ENCODE data around the gene MESD. TPM values are rescaled to one million over a fixed set of nuclear protein-coding genes. Genes with fewer than 3 reads are reported as not detected.

MESD gene
- total and polyA plus RNA-seq, 9 of the 15 experiments (the other 6 are each of a cell fraction or from before 2014, with no cell fraction given) = 11.3 to 39.7 (median 22.8) TPM

DNA sequence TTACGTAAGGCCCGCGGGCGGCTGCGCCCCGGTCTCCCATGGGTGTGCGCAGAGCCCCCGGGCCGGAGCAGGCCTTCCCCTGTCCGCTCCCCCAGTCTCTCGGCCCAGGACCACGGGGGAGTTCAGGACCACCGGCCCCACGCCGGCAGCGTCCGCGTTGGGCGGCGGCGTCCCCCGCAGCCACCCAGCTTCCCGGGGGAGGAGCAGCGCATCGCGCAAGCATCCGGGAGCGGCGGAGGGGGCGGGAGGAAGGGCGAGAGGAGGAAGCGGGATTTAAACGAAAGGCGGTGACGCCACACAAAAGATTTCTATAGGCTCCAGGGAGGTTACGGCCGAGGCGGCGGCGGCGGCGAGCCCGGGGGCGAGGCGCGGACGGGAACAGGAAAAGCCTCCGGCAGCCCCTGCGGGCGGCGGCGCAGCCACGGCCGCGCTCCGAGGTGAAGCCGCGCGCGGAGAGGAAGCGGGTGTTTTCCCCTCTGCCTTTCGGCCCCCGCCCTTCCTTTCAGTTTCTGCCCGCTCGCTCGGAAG, 11.1 kb upstream of the MESD start, which contains the start of gene TLNRD1 (continued):
- TF ChIP-seq SMAD3 (CRISPR knock-in tag; conservative IDR thresholded peaks at IDR 0.05) (no peak), ZNF764 (CRISPR knock-in tag; IDR thresholded peaks at IDR 0.05; ENCODE audit: low read depth) (no peak), NR3C1 (CRISPR knock-in tag; IDR thresholded peaks at IDR 0.05) (peak; percentile 17; the same call in 1 of the 2 replicates), NCOA4 (IDR thresholded peaks at IDR 0.05; ENCODE audit: partially characterized antibody) (no peak), ZBTB1 (CRISPR knock-in tag; IDR thresholded peaks at IDR 0.05; ENCODE audit: borderline replicate concordance, low read depth) (no peak; the same call in 1 of the 2 replicates), LCOR (CRISPR knock-in tag; IDR thresholded peaks at IDR 0.05) (no peak), RBM39 (optimal IDR thresholded peaks at IDR 0.05; ENCODE audit: low read depth, low read length) (no peak), TCFL5 (CRISPR knock-in tag; conservative IDR thresholded peaks at IDR 0.05) (no peak), NFRKB (IDR thresholded peaks at IDR 0.05; ENCODE audit: low read depth) (0 out of 2 replicates have a peak, but pooled peaks have one; percentile 22), SIN3B (IDR thresholded peaks at IDR 0.05; ENCODE audit: low read depth) (no peak), SNRNP70 (optimal IDR thresholded peaks at IDR 0.05; ENCODE audit: low read depth, low read length) (no peak), RBM22 (IDR thresholded peaks at IDR 0.05; ENCODE audit: low read depth, low read length, poor library complexity, severe bottlenecking) (peak; percentile 72), MYC (IDR thresholded peaks at IDR 0.05; ENCODE audit: low read depth, low read length) (0 out of 2 replicates have a peak, but pooled peaks have one; percentile 38), MYC (CRISPR knock-in tag; IDR thresholded peaks at IDR 0.05; ENCODE audit: borderline replicate concordance, low read depth) (no peak), KDM1A (IDR thresholded peaks at IDR 0.05) (peak in 1 of 2 experiments; percentile 1; a peak in 1 of 4 replicates), IFI16 (CRISPR knock-in tag; IDR thresholded peaks at IDR 0.05) (no peak), ZNF77 (CRISPR knock-in tag; IDR thresholded peaks at IDR 0.05) (no peak), BRF1 (IDR thresholded peaks at IDR 0.05; ENCODE audit: borderline replicate concordance, extremely low read depth, insufficient read length) (no peak), OTX1 (CRISPR knock-in tag; IDR thresholded peaks at IDR 0.05) (no peak)
- TF ChIP-seq, protein P1, sequence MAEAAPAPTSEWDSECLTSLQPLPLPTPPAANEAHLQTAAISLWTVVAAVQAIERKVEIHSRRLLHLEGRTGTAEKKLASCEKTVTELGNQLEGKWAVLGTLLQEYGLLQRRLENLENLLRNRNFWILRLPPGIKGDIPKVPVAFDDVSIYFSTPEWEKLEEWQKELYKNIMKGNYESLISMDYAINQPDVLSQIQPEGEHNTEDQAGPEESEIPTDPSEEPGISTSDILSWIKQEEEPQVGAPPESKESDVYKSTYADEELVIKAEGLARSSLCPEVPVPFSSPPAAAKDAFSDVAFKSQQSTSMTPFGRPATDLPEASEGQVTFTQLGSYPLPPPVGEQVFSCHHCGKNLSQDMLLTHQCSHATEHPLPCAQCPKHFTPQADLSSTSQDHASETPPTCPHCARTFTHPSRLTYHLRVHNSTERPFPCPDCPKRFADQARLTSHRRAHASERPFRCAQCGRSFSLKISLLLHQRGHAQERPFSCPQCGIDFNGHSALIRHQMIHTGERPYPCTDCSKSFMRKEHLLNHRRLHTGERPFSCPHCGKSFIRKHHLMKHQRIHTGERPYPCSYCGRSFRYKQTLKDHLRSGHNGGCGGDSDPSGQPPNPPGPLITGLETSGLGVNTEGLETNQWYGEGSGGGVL (CRISPR knock-in tag; IDR thresholded peaks at IDR 0.05) = no peak
- TF ChIP-seq, protein P2, sequence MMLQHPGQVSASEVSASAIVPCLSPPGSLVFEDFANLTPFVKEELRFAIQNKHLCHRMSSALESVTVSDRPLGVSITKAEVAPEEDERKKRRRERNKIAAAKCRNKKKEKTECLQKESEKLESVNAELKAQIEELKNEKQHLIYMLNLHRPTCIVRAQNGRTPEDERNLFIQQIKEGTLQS (IDR thresholded peaks at IDR 0.05) = no peak
- TF ChIP-seq, protein P2 (CRISPR knock-in tag; conservative IDR thresholded peaks at IDR 0.05) = no peak
- TF ChIP-seq, protein P3, sequence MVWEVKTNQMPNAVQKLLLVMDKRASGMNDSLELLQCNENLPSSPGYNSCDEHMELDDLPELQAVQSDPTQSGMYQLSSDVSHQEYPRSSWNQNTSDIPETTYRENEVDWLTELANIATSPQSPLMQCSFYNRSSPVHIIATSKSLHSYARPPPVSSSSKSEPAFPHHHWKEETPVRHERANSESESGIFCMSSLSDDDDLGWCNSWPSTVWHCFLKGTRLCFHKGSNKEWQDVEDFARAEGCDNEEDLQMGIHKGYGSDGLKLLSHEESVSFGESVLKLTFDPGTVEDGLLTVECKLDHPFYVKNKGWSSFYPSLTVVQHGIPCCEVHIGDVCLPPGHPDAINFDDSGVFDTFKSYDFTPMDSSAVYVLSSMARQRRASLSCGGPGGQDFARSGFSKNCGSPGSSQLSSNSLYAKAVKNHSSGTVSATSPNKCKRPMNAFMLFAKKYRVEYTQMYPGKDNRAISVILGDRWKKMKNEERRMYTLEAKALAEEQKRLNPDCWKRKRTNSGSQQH (CRISPR knock-in tag; IDR thresholded peaks at IDR 0.05) = no peak
- TF ChIP-seq, protein P4, sequence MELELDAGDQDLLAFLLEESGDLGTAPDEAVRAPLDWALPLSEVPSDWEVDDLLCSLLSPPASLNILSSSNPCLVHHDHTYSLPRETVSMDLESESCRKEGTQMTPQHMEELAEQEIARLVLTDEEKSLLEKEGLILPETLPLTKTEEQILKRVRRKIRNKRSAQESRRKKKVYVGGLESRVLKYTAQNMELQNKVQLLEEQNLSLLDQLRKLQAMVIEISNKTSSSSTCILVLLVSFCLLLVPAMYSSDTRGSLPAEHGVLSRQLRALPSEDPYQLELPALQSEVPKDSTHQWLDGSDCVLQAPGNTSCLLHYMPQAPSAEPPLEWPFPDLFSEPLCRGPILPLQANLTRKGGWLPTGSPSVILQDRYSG (tag; conservative IDR thresholded peaks at IDR 0.05; ENCODE audit: low read depth) = no peak
